Motor neuron (in vitro differentiated cells): ENCODE results near the gene PBX3. TPM values are rescaled to one million over a fixed set of nuclear protein-coding genes. Genes with fewer than 3 reads are reported as not detected.
A peak's percentile ranks its signal among the peaks of the same experiment; 100 is the strongest.

Source experiments
- ATAC-seq, 8 experiments: fragments of 200-7000 bp; cut with Tn5 transposase; replicated peaks in 6 of 8; 2 replicates each; pipeline ENCODE4 v1.8.0; 2021; ENCODE audit warnings: mild to moderate bottlenecking in 8 of 8, moderate library complexity in 8 of 8
- H3K27ac ChIP-seq, 2 donors: fragments of 250-450 bp; sonication (Bioruptor Pico); 2 replicates each; pipeline ENCODE4 v1.9.0; 2021; ENCODE audit warnings: antibody characterized with exemption in 2 of 2, mild to moderate bottlenecking in 2 of 2, moderate library complexity in 1 of 2
- H3K4me1 ChIP-seq, 2 donors: fragments of 250-450 bp; sonication (Bioruptor Pico); replicated peaks in 1 of 2; 2 replicates each; pipeline ENCODE4 v1.6.1; 2021; ENCODE audit warnings: antibody characterized with exemption in 2 of 2, mild to moderate bottlenecking in 2 of 2, moderate library complexity in 1 of 2
- H3K4me3 ChIP-seq, 5 donors: fragments of 250-450 bp; sonication (Bioruptor Pico); 2 replicates each; pipeline ENCODE4 v1.9.0; 2021; ENCODE audit warnings: antibody characterized with exemption in 5 of 5, mild to moderate bottlenecking in 5 of 5, moderate library complexity in 4 of 5
- WGBS, 10 experiments: fragments of 450-650 bp; shearing (Covaris generic); methylation state at CpG; one replicate each; pipeline ENCODE4 v1.0.0; 2022; 5-methylcytosine and 5-hydroxymethylcytosine counted together
- in situ Hi-C, 9 experiments: fragments of 400-800 bp; cut with MboI; loops; one replicate each; pipeline ENCODE4 v1.15.0; 2021; ENCODE audit warnings: low sequenced_read_pairs in 9 of 9, low pct_unique_long_range_greater_than_20kb in 2 of 9; ENCODE audit not compliant: unreplicated experiment in 9 of 9
- total RNA-seq, 8 experiments: library from RNA; unstranded; fragments of 300-600 nt; gene quantifications; 2 replicates each; pipeline versions ENCODE4 v1.2.3 to v1.2.4, GENCODE V29; 2022

The PBX3 gene
- total RNA-seq, 8 experiments from 2014 or later = 24.0 to 157 (median 75.5) TPM

DNA sequence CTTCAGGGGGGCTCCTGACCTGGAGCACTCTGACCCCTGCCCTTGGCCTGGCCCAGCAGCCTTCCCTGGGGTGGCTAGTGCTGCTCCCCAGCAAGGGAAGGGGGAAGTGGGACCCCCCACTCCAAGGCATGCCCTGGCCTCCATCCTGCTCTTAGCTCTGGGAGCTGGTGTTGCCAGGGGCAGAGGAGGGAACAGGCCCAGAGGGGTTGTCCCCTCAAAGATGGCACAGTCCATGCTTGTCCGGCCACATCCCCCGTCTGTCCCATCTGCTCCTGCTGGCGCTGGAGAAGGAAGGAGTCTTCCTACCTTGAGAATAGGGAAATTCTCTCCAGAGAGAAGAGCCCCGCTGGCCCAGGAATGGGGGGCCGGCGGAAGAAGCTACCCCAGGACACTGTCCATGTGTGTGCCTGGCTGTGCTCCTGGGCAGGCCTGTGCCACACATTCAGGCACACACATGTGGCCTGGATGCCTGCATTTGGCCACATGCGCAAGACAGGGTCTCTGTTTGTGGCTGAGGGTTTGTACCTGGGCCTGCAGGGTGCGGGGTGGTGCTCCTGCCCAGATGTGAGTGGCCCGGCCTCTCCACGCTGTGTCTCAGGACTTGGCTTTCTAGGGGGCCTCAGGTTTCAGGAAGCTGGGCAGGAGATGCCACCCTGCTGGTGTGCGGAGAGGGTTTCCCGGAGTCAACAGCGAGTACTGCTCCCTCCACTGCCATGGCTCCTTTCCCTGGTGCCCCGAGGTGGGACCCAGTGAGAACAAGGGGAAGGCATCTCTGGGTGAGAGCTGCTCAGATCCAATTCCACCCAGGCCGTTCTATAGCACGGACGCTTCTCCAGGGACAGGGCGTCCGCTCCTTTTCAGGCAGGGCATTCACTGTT, 247.1 kb downstream of the PBX3 start:
- Histone ChIP-seq H3K4me3 (no peak overlapping the region), H3K4me1 (peaks cover 22 to 30% of the 10 kb centered on the region in 2 donors), H3K27ac (peak overlapping the region in 1 of 2 donors; percentile 31)
- in situ Hi-C loops = no loop called here
- 59 to 86% (median 81%) methylated on average over 2 to 5 of the region's 19 CpGs; no CpG with 5 or more reads in 7 of the 10 experiments for WGBS, 10 experiments
- ATAC-seq = no peak

DNA sequence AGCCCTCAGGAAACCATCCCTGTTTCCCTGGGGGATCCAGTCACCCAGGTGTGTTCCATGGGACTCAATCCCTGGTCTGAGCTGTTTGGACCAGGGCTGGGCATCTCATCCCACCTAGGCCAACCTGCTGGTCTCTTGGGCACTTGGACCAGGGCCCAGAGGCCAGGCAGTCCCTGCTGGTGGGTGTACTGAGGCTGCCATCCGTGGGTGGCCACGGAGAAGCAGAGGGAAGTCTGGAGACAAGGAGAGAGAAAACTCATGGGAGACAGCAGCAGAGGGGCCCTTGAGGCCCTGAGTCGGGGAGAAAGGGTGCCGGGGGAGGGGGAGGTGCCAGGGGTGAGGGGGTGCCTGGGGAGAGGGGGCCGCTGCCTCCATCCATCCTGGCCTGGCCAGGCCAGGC, 247.8 kb downstream of the PBX3 start:
- H3K4me3 ChIP-seq = no peak overlapping the region

DNA sequence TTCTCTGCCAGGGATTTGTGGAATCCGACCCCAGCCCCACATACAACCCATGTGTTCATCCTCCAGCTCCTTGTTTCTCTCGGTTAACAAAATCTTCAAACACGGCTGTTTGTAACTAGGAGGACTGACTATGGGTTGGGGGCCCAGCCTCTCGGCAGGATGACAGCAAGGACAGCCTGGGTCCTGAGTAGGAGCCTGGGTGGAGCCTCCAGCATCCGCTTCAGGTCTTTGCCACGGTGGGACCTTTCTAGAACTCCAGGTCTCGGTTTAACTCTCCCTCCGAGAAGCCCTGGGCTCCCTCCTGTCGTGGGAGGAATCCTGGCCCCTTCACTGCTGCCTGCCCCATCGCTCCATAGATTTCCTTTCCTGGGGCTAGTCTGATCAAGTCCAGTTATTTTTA, 248.5 kb downstream of the PBX3 start:
- Histone ChIP-seq H3K4me3 (no peak overlapping the region), H3K27ac (no peak overlapping the region), H3K4me1 (peaks cover 21 to 30% of the 10 kb centered on the region in 2 donors)
- in situ Hi-C loops = no loop called here
- WGBS, 10 experiments = 31 to 94% (median 90%) methylated on average over 2 to 5 of the region's 10 CpGs; no CpG with 5 or more reads in 5 of the 10 experiments
- ATAC-seq = no peak

More for the DNA sequence above, 247.8 kb downstream of the PBX3 start:
- ATAC-seq = no peak
- peaks cover 22 to 30% of the 10 kb centered on the region in 2 donors for H3K4me1 ChIP-seq
- H3K27ac ChIP-seq = no peak overlapping the region
- WGBS, 10 experiments = no CpG with 5 or more reads among the region's 5 CpGs
- in situ Hi-C loops = no loop called here

DNA sequence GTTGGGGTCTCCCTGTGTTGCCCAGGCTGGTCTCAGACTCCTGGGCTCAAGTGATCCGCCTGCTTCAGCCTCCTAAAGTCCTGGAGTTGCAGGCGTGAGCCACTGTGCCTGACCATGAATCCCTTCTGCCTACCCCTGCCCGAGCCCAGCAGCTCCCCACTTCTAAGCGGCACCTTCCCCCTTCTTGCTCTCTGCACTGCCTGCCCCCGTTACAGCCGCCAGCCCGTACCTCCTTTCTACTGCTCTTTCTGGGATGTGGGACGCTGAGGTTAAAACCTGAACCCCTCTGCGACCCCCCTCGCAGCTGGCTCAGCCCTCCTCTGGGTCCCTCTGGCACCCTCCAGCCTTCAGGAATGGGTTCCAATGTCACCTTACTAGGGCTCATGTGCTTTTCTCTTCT, 249.6 kb downstream of the PBX3 start:
- in situ Hi-C loops = no loop called here
- no peak overlapping the region for H3K27ac ChIP-seq
- H3K4me1 ChIP-seq = peaks cover 14 to 28% of the 10 kb centered on the region in 2 donors
- ATAC-seq = no peak
- 45 to 100% (median 73%) methylated on average over 2 to 4 of the region's 10 CpGs; no CpG with 5 or more reads in 7 of the 10 experiments for WGBS, 10 experiments
- no peak overlapping the region for H3K4me3 ChIP-seq

DNA sequence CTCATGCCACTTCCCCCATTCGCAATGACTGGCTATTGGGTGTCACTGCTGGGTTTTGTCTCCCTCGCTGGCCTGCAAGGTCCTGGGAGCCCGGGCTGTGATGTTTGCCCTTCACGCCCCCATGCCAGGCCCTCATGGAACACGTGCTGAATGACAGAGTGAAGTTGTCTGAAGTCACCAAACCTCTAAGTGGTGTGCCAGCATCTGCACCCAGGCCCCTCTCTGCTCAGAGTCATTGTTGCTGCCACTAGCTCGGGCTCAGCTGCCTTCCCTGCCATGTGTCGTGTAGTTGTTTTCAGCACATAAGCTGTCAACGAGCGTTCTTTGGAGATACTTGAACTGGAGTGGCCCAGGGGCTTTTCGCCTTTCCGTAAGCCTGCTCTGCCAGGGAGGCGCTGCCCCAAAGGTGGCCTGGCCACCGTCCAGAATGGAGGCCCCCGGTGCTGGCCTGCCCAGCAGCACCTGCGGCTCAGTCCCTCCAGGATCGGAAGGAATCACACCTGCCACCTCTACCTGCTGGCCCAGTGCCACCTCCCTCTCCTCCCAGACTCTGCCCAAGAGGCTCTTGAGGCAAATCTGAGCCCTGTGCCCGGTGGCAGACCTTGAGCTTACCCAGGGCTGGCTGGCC, 250.1 kb downstream of the PBX3 start:
- no peak overlapping the region for H3K27ac ChIP-seq
- WGBS, 10 experiments = 47 to 100% (median 70%) methylated on average over 1 to 11 of the region's 17 CpGs; no CpG with 5 or more reads in 5 of the 10 experiments
- in situ Hi-C loops = no loop called here

DNA sequence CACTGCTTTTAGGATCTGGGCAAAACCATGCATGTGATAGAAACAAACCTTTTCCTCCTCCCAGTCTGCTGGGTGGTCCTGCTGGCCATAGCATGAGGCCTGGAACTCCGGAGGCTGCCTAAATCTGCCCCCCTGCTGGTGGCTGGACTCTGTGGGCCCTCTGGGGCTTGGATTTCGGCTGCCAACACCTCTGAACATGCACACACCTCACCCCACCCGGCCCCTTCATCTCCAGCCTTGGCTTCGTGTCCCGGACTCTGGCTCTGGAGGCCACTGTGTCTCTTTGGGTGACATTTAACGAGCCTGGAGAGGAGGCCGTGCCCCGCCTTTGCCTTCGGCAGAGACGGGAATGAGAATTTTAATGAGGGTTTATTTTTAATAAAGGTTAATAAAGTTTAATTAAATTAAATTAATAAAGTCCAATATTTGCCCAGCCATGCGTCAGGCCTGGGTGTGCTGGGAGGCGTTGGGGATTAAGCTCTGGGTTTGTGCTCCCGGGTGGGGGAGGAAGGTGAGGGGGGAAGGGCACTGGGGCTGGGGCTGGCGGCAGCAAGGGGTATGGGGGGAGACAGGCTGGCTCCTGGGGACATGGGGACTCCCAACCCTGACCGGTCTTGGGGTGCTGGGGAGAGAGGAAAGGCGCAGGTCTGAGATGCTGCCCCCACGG, 251.8 kb downstream of the PBX3 start:
- no peak for ATAC-seq
- no peak overlapping the region for H3K4me3 ChIP-seq
- WGBS, 10 experiments = 0 to 83% (median 60%) methylated on average over 1 to 7 of the region's 17 CpGs; no CpG with 5 or more reads in 3 of the 10 experiments
- peaks cover 0 to 14% of the 10 kb centered on the region in 2 donors for H3K4me1 ChIP-seq
- no peak overlapping the region for H3K27ac ChIP-seq
- in situ Hi-C loops = no loop called here

More for the DNA sequence above, 250.1 kb downstream of the PBX3 start:
- Histone ChIP-seq H3K4me3 (no peak overlapping the region), H3K4me1 (peaks cover 11 to 27% of the 10 kb centered on the region in 2 donors)
- no peak for ATAC-seq

DNA sequence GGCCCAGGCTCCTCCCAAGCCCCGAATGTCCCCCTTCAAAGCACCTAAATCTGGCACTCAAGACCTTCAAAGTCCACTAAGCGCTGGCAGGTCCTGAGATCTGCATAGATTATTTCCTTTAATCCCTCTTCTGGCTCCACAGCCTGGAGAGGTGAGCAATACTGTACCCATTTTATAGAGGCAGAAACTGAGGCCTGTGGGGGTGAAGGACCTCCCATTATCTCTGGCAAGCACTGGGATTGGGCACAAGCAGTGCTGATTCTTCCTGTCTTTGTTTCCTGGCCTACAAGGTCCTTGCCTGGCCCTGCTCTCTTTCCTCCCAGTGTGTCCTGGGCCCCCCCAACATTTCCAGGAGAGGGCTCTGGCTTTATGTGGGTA, 252.3 kb downstream of the PBX3 start:
- WGBS, 10 experiments = 50 to 100% methylated on average over 1 to 2 of the region's 2 CpGs; no CpG with 5 or more reads in 8 of the 10 experiments
- no peak for ATAC-seq
- Histone ChIP-seq H3K27ac (no peak overlapping the region), H3K4me1 (peaks cover 0 to 8% of the 10 kb centered on the region in 2 donors), H3K4me3 (no peak overlapping the region)
- in situ Hi-C loops = no loop called here

DNA sequence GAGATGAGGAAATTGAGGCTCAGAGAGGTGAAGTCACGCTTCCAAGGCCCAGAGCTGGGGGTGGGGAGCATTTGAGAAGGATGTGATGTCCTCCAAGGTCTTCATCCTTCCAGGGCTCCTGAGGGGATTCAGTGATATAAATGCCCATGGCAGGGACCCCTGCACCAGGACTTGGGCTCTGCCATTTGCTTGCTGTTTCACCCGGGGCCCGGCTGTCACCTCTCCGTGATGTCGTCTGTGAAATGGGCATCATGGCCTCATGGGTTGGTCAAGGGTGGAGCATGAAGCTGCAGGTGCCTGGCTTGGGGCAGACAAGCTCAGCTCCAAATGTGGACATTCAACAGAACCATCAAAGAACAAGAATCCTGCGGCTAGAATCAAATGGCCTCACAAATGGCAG, 253.1 kb downstream of the PBX3 start:
- in situ Hi-C loops = no loop called here
- H3K27ac ChIP-seq = no peak overlapping the region
- ATAC-seq = no peak
- no peak overlapping the region for H3K4me3 ChIP-seq
- H3K4me1 ChIP-seq = peaks cover 0 to 7% of the 10 kb centered on the region in 2 donors
- 22 to 100% (median 92%) methylated on average over 1 to 4 of the region's 6 CpGs; no CpG with 5 or more reads in 4 of the 10 experiments for WGBS, 10 experiments

DNA sequence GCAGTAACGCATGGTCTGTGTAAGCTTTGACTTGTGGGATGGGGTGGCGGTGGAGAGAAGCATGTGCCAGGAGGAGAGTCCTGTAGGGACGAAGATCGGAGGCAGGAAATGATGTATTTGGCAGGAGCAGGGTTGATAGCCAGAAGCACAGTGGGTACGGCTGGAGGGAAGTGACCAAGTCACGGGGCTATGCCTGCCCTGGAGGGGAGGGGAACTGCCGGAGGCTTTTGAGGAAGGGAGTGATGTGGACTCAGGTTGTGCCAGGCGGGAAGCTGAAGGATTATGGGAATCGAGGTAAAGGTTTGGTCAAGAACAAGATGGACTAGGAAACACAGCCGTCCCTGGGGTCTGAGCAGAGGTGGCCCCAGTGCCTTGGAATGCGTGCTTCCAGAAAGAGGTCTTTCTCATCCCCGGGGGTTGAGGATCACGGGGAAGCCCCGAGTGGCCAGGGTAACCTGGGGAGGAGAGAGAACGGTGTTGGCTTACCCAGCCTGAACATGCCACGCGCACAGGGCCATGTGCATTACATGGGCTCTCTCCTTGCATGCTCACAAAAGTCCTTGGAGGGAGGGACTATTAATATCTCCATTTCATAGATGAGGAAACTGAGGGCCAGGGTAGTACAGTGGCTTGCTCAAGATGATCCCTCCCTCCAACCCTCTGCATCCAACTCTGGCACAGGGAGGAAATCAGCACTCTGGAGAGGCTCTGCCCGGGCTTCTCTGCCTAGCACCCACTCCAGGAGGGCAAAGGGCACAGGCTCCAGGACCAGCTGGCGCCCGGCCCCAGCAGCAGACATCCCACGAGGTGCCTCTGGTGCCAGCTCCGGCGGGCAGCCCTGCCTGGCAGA, 253.8 kb downstream of the PBX3 start:
- 61 to 93% (median 84%) methylated on average over 6 to 13 of the region's 23 CpGs; no CpG with 5 or more reads in 2 of the 10 experiments for WGBS, 10 experiments
- in situ Hi-C loops = no loop called here
- Histone ChIP-seq H3K4me3 (no peak overlapping the region), H3K27ac (no peak overlapping the region), H3K4me1 (peaks cover 0 to 7% of the 10 kb centered on the region in 2 donors)
- ATAC-seq = no peak

DNA sequence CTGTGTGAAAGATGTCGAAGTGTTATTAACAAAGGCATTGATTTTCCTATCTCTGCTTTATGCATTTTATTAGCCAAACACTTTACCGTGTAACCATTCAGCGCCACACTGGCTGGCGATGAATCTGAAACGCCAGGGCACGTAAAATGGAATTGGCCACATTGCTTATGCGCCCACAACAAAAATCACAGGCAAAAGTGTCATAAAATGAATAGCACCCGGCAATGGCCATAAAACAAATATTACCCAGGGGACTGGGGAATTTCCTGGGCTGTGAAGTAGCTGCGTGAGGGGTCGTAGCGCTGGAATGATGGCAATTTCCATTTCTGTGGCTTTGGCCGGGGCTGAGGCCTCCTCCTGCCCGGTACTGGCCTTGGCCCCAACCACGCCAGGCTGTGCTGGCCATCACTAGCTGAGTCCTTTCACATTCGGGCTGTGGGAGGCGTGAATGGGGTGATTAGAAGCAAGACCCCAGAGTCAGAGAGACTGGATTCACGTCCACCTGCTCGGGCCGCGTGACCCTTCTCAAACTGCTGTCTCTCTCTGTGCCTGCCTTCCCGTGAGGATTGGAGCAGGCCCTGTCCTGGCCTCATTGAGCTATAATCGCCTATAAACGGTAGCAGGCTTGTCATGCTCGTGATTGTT, 254.5 kb downstream of the PBX3 start:
- 20 to 87% (median 78%) methylated on average over 1 to 19 of the region's 24 CpGs; no CpG with 5 or more reads in 2 of the 10 experiments for WGBS, 10 experiments
- H3K27ac ChIP-seq = peak overlapping the region in 1 of 2 donors; percentile 23
- peaks cover 0 to 7% of the 10 kb centered on the region in 2 donors for H3K4me1 ChIP-seq
- in situ Hi-C loops = no loop called here
- ATAC-seq = peak in 1 of 8 experiments; percentile 62
- no peak overlapping the region for H3K4me3 ChIP-seq

DNA sequence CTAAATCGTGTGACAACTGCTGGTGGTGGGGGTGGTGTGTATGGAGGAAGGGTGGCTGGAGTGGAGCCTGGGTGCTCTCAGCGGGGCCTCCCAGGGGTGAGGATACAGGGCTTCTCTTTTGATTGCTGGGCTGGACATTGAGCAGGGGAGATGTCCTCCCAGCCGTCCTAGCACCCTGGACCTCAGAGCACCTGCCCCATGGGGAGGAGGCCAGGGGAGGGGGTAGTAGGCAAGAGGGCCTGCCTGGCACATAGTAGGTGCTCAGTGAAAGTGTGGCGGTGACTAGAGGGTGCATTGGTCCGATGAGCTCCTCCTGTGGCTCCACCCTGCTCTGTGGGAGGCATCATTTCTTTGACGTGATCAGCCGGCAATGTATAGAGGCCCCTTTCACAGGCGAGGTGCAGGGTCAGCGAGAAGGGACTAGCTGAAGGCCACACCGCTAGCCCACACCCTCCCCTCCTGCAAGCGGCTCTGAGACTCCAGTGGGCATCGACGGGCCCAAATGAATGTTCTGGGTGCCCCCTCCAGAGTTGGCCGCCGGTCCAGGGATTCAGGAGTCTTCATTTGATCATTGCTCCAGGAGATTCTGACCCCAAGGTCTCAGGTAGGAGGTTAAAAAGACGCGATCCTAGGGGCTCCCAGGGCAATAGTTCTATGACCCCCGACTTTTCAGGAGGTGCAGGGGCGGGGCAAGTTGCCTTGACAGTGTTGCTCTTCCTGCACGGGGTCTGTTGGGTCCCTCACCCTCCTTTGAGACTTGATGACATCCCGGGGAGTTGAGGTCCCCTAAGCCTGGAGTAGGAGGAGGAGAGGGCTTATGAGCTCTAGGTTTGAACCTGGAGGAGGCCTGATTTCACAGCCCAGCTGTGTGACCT, 255.5 kb downstream of the PBX3 start:
- 0 to 100% (median 82%) methylated on average over 1 to 5 of the region's 21 CpGs; no CpG with 5 or more reads in 4 of the 10 experiments for WGBS, 10 experiments
- Histone ChIP-seq H3K4me3 (no peak overlapping the region), H3K27ac (peak overlapping the region in 1 of 2 donors; percentile 23), H3K4me1 (peaks cover 0 to 7% of the 10 kb centered on the region in 2 donors)
- in situ Hi-C loops = no loop called here
- no peak for ATAC-seq
